CD4-positive, CD25-positive, alpha-beta regulatory T cell (primary cell): Measurements from ENCODE around the gene ATP8B1. TPM values are rescaled to one million over a fixed set of nuclear protein-coding genes. Genes with fewer than 3 reads are reported as not detected.
"Not testable (repeated sequence)": the region's sequence is repeated elsewhere in the genome, so short reads cannot be mapped to it uniquely, and the experiment has no call there.

Experiments
- ATAC-seq, 2 donors: fragments of 150-1000 bp; cut with Tn5 transposase; one replicate each; pipeline ENCODE4 v1.10.0; 2021; ENCODE audit warnings: low read depth in 2 of 2, moderate number of reproducible peaks in 2 of 2, moderate library complexity in 1 of 2
- DNase-seq, 3 donors: peaks; one replicate each; pipeline versions ENCODE4 v3.0.0 to v3.0.0-alpha.2; 2012 to 2022; ENCODE audit warnings: mixed read lengths in 1 of 3
- H3K27ac ChIP-seq: one replicate; pipeline ENCODE4 v1.7.0; 2013; ENCODE audit warnings: mild to moderate bottlenecking, low read length; ENCODE audit not compliant: insufficient read depth, poor library complexity, severe bottlenecking
- H3K27me3 ChIP-seq: one replicate; pipeline ENCODE4 v1.7.0; 2013; ENCODE audit warnings: low read length; ENCODE audit not compliant: control insufficient read depth, insufficient read depth
- H3K36me3 ChIP-seq: one replicate; pipeline ENCODE4 v1.7.0; 2013; ENCODE audit warnings: mild to moderate bottlenecking, low read length, moderate library complexity; ENCODE audit not compliant: control insufficient read depth, insufficient read depth
- H3K4me1 ChIP-seq: 2 replicates; pipeline ENCODE4 v1.7.0; 2013; ENCODE audit warnings: mild to moderate bottlenecking, low read length; ENCODE audit not compliant: insufficient read depth, control insufficient read depth, poor library complexity, severe bottlenecking
- H3K4me3 ChIP-seq: one replicate; pipeline ENCODE4 v1.7.0; 2013; ENCODE audit warnings: low read depth, mild to moderate bottlenecking, low read length, moderate library complexity
- H3K9me3 ChIP-seq, 2 experiments: 1 replicate in 1 of 2; 2 replicates in 1 of 2; pipeline ENCODE4 v1.7.0; 2013; ENCODE audit warnings: low read length in 2 of 2, mild to moderate bottlenecking in 1 of 2, moderate library complexity in 1 of 2; ENCODE audit not compliant: control insufficient read depth in 2 of 2
- H3K27ac Mint-ChIP-seq, 3 donors: one replicate each; pipeline ENCODE4 v1.8.0; 2020 to 2022; ENCODE audit warnings: mild to moderate bottlenecking in 3 of 3, mixed read lengths in 3 of 3, moderate library complexity in 2 of 3
- H3K27me3 Mint-ChIP-seq: one replicate; pipeline ENCODE4 v1.8.0; 2022; ENCODE audit warnings: mild to moderate bottlenecking, mixed read lengths
- H3K36me3 Mint-ChIP-seq: one replicate; pipeline ENCODE4 v1.8.0; 2020; ENCODE audit warnings: mixed read lengths
- H3K4me1 Mint-ChIP-seq, 4 donors: one replicate each; pipeline ENCODE4 v1.8.0; 2020 to 2022; ENCODE audit warnings: mixed read lengths in 4 of 4, mild to moderate bottlenecking in 1 of 4
- H3K4me3 Mint-ChIP-seq, 4 donors: one replicate each; pipeline ENCODE4 v1.8.0; 2020 to 2022; ENCODE audit warnings: mild to moderate bottlenecking in 4 of 4, mixed read lengths in 4 of 4, moderate library complexity in 3 of 4
- H3K9me3 Mint-ChIP-seq, 7 donors: one replicate each; pipeline ENCODE4 v1.8.0; 2020 to 2022; ENCODE audit warnings: mixed read lengths in 7 of 7, mild to moderate bottlenecking in 3 of 7, moderate library complexity in 2 of 7
- polyA plus RNA-seq, 4 donors: library from polyadenylated mRNA; unstranded; fragments of 300-500 nt; fragmentation: Illumina TruSeq; gene quantifications; one replicate each; pipeline ENCODE4 v1.2.3, GENCODE V29; 2021
- total RNA-seq: library from RNA; stranded (reverse); gene quantifications from one replicate; pipeline ENCODE4 v1.2.3, GENCODE V29; 2022

Gene ATP8B1
- total and polyA plus RNA-seq, 5 donors from 2014 or later: 0.20 TPM; not detected in 4

GRCh38 chr18:57832730-57833129 lies 29.6 kb upstream of the ATP8B1 start:
- Mint-ChIP-seq H3K4me1 (peaks cover 0 to 24% (median 12%) of the 10 kb centered on the region in 4 donors), H3K36me3 (peaks cover 6% of the 10 kb centered on the region), H3K9me3 (peaks cover 0 to 9% (median 2%) of the 10 kb centered on the region in 7 donors), H3K27ac (no peak overlapping the region), H3K27me3 (peaks cover 10% of the 10 kb centered on the region), H3K4me3 (no peak overlapping the region)
- no peak for DNase-seq
- Histone ChIP-seq H3K9me3 (peaks cover 0 to 3% of the 10 kb centered on the region in 2 experiments), H3K4me1 (no peaks in the 10 kb centered on the region), H3K4me3 (no peak overlapping the region), H3K36me3 (no peaks in the 10 kb centered on the region), H3K27me3 (no peaks in the 10 kb centered on the region), H3K27ac (no peak overlapping the region)
- no peak for ATAC-seq

DNA sequence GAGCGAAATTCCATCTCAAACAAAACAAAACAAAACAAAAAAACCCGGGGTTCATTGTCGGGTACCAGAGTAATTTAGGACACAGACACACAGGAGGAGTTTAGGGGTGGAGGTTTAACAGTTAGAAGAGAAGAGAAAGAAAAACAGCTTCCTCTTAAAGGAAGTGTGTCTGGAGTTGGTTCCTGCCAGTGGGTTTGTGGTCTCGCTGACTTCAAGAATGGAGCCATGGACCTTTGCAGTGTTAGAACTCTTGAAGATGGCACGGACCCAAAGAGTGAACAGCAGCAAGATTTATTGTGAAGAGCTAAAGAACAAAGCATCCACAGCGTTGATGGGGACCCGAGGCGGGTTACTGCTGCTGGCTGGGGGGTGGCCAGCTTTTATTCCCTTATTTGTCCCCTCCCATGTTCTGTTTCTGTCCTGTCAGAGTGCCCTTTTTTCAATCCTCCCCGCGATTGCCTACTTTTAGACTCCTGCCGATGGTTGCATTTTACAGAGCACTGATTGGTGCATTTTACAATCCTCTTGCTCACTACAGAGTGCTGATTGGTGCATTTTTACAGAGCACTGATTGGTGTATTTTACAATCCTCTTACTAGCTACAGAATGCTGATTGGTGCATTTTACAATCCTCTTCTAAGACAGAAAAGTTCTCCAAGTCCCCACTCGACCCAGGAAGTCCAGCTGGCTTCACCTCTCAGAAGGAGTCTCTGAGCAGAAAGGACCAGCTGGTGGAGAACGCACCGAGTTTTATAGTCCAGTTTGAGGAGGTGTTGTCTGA lies 28.7 kb upstream of the ATP8B1 start:
- H3K9me3 Mint-ChIP-seq: peaks cover 0 to 9% (median 2%) of the 10 kb centered on the region in 7 donors
- Histone ChIP-seq H3K36me3 (no peaks in the 10 kb centered on the region), H3K27me3 (no peaks in the 10 kb centered on the region), H3K4me1 (no peaks in the 10 kb centered on the region), H3K9me3 (peaks cover 0 to 3% of the 10 kb centered on the region in 2 experiments), H3K27ac (no peak overlapping the region), H3K4me3 (no peak overlapping the region)
- H3K27me3 Mint-ChIP-seq: peaks cover 10% of the 10 kb centered on the region
- ATAC-seq: no peak
- peaks cover 0 to 24% (median 9%) of the 10 kb centered on the region in 4 donors for H3K4me1 Mint-ChIP-seq
- peaks cover 4% of the 10 kb centered on the region for H3K36me3 Mint-ChIP-seq
- H3K4me3 Mint-ChIP-seq: no peak overlapping the region
- peak overlapping the region in 1 of 3 donors; percentile 64 for H3K27ac Mint-ChIP-seq
- no peak for DNase-seq

GRCh38 chr18:57827646-57828045 lies 24.5 kb upstream of the ATP8B1 start:
- no peaks in the 10 kb centered on the region for H3K4me1 ChIP-seq
- no peaks in the 10 kb centered on the region for H3K27me3 ChIP-seq
- ATAC-seq: no peak
- H3K27ac ChIP-seq: no peak overlapping the region
- peaks cover 0 to 5% (median 1%) of the 10 kb centered on the region in 4 donors for H3K4me1 Mint-ChIP-seq
- no peaks in the 10 kb centered on the region for H3K36me3 Mint-ChIP-seq
- no peak overlapping the region for H3K4me3 Mint-ChIP-seq
- no peak overlapping the region for H3K4me3 ChIP-seq
- peaks cover 10% of the 10 kb centered on the region for H3K27me3 Mint-ChIP-seq
- H3K36me3 ChIP-seq: no peaks in the 10 kb centered on the region
- H3K27ac Mint-ChIP-seq: no peak overlapping the region
- no peak for DNase-seq
- H3K9me3 ChIP-seq: peaks cover 0 to 3% of the 10 kb centered on the region in 2 experiments
- peaks cover 0 to 8% (median 0%) of the 10 kb centered on the region in 7 donors for H3K9me3 Mint-ChIP-seq

GRCh38 chr18:57826252-57826651 lies 23.1 kb upstream of the ATP8B1 start:
- Histone ChIP-seq H3K4me3 (no peak overlapping the region), H3K27ac (no peak overlapping the region), H3K27me3 (no peaks in the 10 kb centered on the region), H3K9me3 (no peaks in the 10 kb centered on the region), H3K36me3 (no peaks in the 10 kb centered on the region), H3K4me1 (no peaks in the 10 kb centered on the region)
- H3K4me3 Mint-ChIP-seq: no peak overlapping the region
- no peaks in the 10 kb centered on the region for H3K36me3 Mint-ChIP-seq
- no peaks in the 10 kb centered on the region for H3K4me1 Mint-ChIP-seq
- ATAC-seq (no peak), DNase-seq (no peak)
- H3K27me3 Mint-ChIP-seq: peaks cover 5% of the 10 kb centered on the region
- H3K9me3 Mint-ChIP-seq: peaks cover 0 to 2% (median 0%) of the 10 kb centered on the region in 7 donors
- no peak overlapping the region for H3K27ac Mint-ChIP-seq

- H3K9me3 Mint-ChIP-seq: not testable (repeated sequence)
Observed at GRCh38 chr18:57820583-57820982, 17.5 kb upstream of the ATP8B1 start.

GRCh38 chr18:57819671-57820460 lies 16.8 kb upstream of the ATP8B1 start:
- no peaks in the 10 kb centered on the region for H3K9me3 ChIP-seq
- no peaks in the 10 kb centered on the region for H3K36me3 ChIP-seq
- H3K4me1 ChIP-seq: no peaks in the 10 kb centered on the region
- H3K27ac ChIP-seq: no peak overlapping the region
- Mint-ChIP-seq H3K27ac (no peak overlapping the region), H3K9me3 (peaks cover 0 to 2% (median 0%) of the 10 kb centered on the region in 7 donors), H3K36me3 (no peaks in the 10 kb centered on the region), H3K4me1 (no peaks in the 10 kb centered on the region), H3K27me3 (peaks cover 14% of the 10 kb centered on the region), H3K4me3 (no peak overlapping the region)
- no peak overlapping the region for H3K4me3 ChIP-seq
- ATAC-seq (no peak), DNase-seq (no peak)
- no peaks in the 10 kb centered on the region for H3K27me3 ChIP-seq

More at GRCh38 chr18:57820583-57820982, 17.5 kb upstream of the ATP8B1 start:
- not testable (repeated sequence) for H3K4me3 Mint-ChIP-seq, H3K27ac ChIP-seq, H3K9me3 ChIP-seq, H3K36me3 Mint-ChIP-seq, ATAC-seq, H3K27me3 ChIP-seq, DNase-seq, H3K4me1 ChIP-seq, H3K27ac Mint-ChIP-seq, H3K4me1 Mint-ChIP-seq, H3K4me3 ChIP-seq, H3K36me3 ChIP-seq
- peaks cover 12% of the 10 kb centered on the region for H3K27me3 Mint-ChIP-seq

- Mint-ChIP-seq H3K4me1 (no peaks in the 10 kb centered on the region), H3K9me3 (peaks cover 0 to 2% (median 0%) of the 10 kb centered on the region in 7 donors), H3K27ac (no peak overlapping the region), H3K36me3 (no peaks in the 10 kb centered on the region), H3K4me3 (no peak overlapping the region), H3K27me3 (peaks cover 18% of the 10 kb centered on the region)
- Histone ChIP-seq H3K36me3 (no peaks in the 10 kb centered on the region), H3K27me3 (no peaks in the 10 kb centered on the region), H3K4me1 (no peaks in the 10 kb centered on the region), H3K9me3 (no peaks in the 10 kb centered on the region), H3K4me3 (no peak overlapping the region), H3K27ac (no peak overlapping the region)
- DNase-seq (no peak), ATAC-seq (no peak)
Observed at GRCh38 chr18:57819119-57819518, 16.0 kb upstream of the ATP8B1 start.
